Jurkat, Clone E6-1 (cell line): ENCODE data around the gene MAPK8IP2.
"Not testable (repeated sequence)": the region's sequence is repeated elsewhere in the genome, so short reads cannot be mapped to it uniquely, and the experiment has no call there.

ENCODE experiments used
- DNase-seq: peaks from one replicate; pipeline ENCODE4 v3.0.0-alpha.2; 2011; ENCODE audit warnings: low read depth, low spot score
- H3K4me3 ChIP-seq: 2 replicates; pipeline ENCODE4 v1.5.1; 2011; ENCODE audit warnings: mild to moderate bottlenecking, low read length, control low read depth, moderate library complexity

MAPK8IP2 gene

GRCh38 chr22:50585781-50586180, 14.8 kb upstream of the MAPK8IP2 start:
- no peak for DNase-seq

GRCh38 chr22:50586416-50586815, 14.2 kb upstream of the MAPK8IP2 start:
- no peak overlapping the region for H3K4me3 ChIP-seq
- no peak for DNase-seq

More at GRCh38 chr22:50585781-50586180, 14.8 kb upstream of the MAPK8IP2 start:
- no peak overlapping the region for H3K4me3 ChIP-seq

GRCh38 chr22:50587407-50587806, 13.2 kb upstream of the MAPK8IP2 start:
- DNase-seq, result no peak
- no peak overlapping the region for H3K4me3 ChIP-seq

GRCh38 chr22:50595189-50595588, 5.4 kb upstream of the MAPK8IP2 start:
- no peak for DNase-seq
- no peak overlapping the region for H3K4me3 ChIP-seq

GRCh38 chr22:50597097-50597496, 3.5 kb upstream of the MAPK8IP2 start:
- no peak overlapping the region for H3K4me3 ChIP-seq
- DNase-seq, result no peak

- H3K4me3 ChIP-seq, result no peak overlapping the region
- no peak for DNase-seq
Observed at GRCh38 chr22:50599816-50600455, 657 bp upstream of the MAPK8IP2 start.

GRCh38 chr22:50600967-50601668, 525 bp downstream of the MAPK8IP2 start:
- no peak overlapping the region for H3K4me3 ChIP-seq
- DNase-seq, result no peak

GRCh38 chr22:50601669-50602337, 1.2 kb downstream of the MAPK8IP2 start:
- no peak for DNase-seq
- H3K4me3 ChIP-seq, result no peak overlapping the region

GRCh38 chr22:50602338-50602700, 1.7 kb downstream of the MAPK8IP2 start:
- DNase-seq, result no peak
- no peak overlapping the region for H3K4me3 ChIP-seq

GRCh38 chr22:50603511-50604255, 3.1 kb downstream of the MAPK8IP2 start:
- no peak for DNase-seq
- no peak overlapping the region for H3K4me3 ChIP-seq

- H3K4me3 ChIP-seq, result no peak overlapping the region
- no peak for DNase-seq
Observed at GRCh38 chr22:50604256-50605001, 3.8 kb downstream of the MAPK8IP2 start.

GRCh38 chr22:50605002-50605612, 4.5 kb downstream of the MAPK8IP2 start:
- no peak overlapping the region for H3K4me3 ChIP-seq
- DNase-seq, result no peak

GRCh38 chr22:50605613-50606074, 5.1 kb downstream of the MAPK8IP2 start:
- no peak overlapping the region for H3K4me3 ChIP-seq
- DNase-seq, result no peak

- DNase-seq, result no peak
- no peak overlapping the region for H3K4me3 ChIP-seq
Observed at GRCh38 chr22:50606165-50606945, 5.8 kb downstream of the MAPK8IP2 start.

- no peak overlapping the region for H3K4me3 ChIP-seq
- DNase-seq, result no peak
Observed at GRCh38 chr22:50606946-50607658, 6.5 kb downstream of the MAPK8IP2 start.

- H3K4me3 ChIP-seq, result no peak overlapping the region
- no peak for DNase-seq
Observed at GRCh38 chr22:50607659-50608020, 7.0 kb downstream of the MAPK8IP2 start.

- not testable (repeated sequence) for H3K4me3 ChIP-seq, DNase-seq
Observed at GRCh38 chr22:50608058-50608840, 7.7 kb downstream of the MAPK8IP2 start.
